ENCODE results near the gene RSBN1L. TPM values are rescaled to one million over a fixed set of nuclear protein-coding genes. Genes with fewer than 3 reads are reported as not detected.
A peak's percentile ranks its signal among the peaks of the same experiment; 100 is the strongest.

Gene RSBN1L
- total and polyA plus RNA-seq, 4 donors, result 7.3 to 53.2 (median 12.9) TPM

- TF ChIP-seq CTCF (IDR thresholded peaks at IDR 0.05; ENCODE audit: control extremely low read depth, extremely low read depth), result no peak
- no peak for DNase-seq
- Histone ChIP-seq H3K4me3 (no peak overlapping the region), H3K4me1 (ENCODE audit: control insufficient read depth in 5 of 5, insufficient read depth in 5 of 5, low read length in 5 of 5) (peaks cover 0 to 8% (median 3%) of the 10 kb centered on the region in 5 donors), H3K27ac (ENCODE audit: low read depth in 1 of 2, low read length in 1 of 2) (no peak overlapping the region), H3K36me3 (ENCODE audit: control insufficient read depth in 4 of 4, insufficient read depth in 4 of 4, low read length in 4 of 4) (peaks cover 0 to 8% (median 3%) of the 10 kb centered on the region in 4 donors), H3K9ac (ENCODE audit: insufficient read depth in 1 of 2, low read length in 2 of 2) (no peak overlapping the region), H3K9me3 (ENCODE audit: control insufficient read depth in 4 of 4, insufficient read depth in 3 of 4, low read length in 3 of 4) (no peaks in the 10 kb centered on the region), H3K27me3 (ENCODE audit: control insufficient read depth in 3 of 3, insufficient read depth in 3 of 3, low read length in 2 of 3) (no peaks in the 10 kb centered on the region)
- ATAC-seq (ENCODE audit: insufficient read depth, low FRiP score), result no peak
- WGBS, 2 donors, result 50 to 77% methylated on average over 2 of the region's 2 CpGs
Measured at GRCh38 chr7:77747178-77747577, 50.9 kb downstream of the RSBN1L start.

- Histone ChIP-seq H3K27me3 (ENCODE audit: control insufficient read depth in 3 of 3, insufficient read depth in 3 of 3, low read length in 2 of 3) (no peaks in the 10 kb centered on the region), H3K4me3 (no peak overlapping the region), H3K36me3 (ENCODE audit: control insufficient read depth in 4 of 4, insufficient read depth in 4 of 4, low read length in 4 of 4) (peaks cover 0 to 8% (median 3%) of the 10 kb centered on the region in 4 donors), H3K27ac (ENCODE audit: low read depth in 1 of 2, low read length in 1 of 2) (no peak overlapping the region), H3K4me1 (ENCODE audit: control insufficient read depth in 5 of 5, insufficient read depth in 5 of 5, low read length in 5 of 5) (peaks cover 0 to 8% (median 4%) of the 10 kb centered on the region in 5 donors), H3K9ac (ENCODE audit: insufficient read depth in 1 of 2, low read length in 2 of 2) (no peak overlapping the region), H3K9me3 (ENCODE audit: control insufficient read depth in 4 of 4, insufficient read depth in 3 of 4, low read length in 3 of 4) (no peaks in the 10 kb centered on the region)
- TF ChIP-seq CTCF (IDR thresholded peaks at IDR 0.05; ENCODE audit: control extremely low read depth, extremely low read depth), result no peak
- ATAC-seq (ENCODE audit: insufficient read depth, low FRiP score), result no peak
- DNase-seq, result no peak
- WGBS, 2 donors, result 40 to 51% methylated on average over 1 of the region's 1 CpG
Measured at GRCh38 chr7:77747718-77748117, 51.5 kb downstream of the RSBN1L start.

- no peak for TF ChIP-seq CTCF (IDR thresholded peaks at IDR 0.05; ENCODE audit: control extremely low read depth, extremely low read depth)
- H3K27ac ChIP-seq (ENCODE audit: low read depth in 1 of 2, low read length in 1 of 2), result no peak overlapping the region
- no peaks in the 10 kb centered on the region for H3K9me3 ChIP-seq (ENCODE audit: control insufficient read depth in 4 of 4, insufficient read depth in 3 of 4, low read length in 3 of 4)
- no peak overlapping the region for H3K4me3 ChIP-seq
- H3K36me3 ChIP-seq (ENCODE audit: control insufficient read depth in 4 of 4, insufficient read depth in 4 of 4, low read length in 4 of 4), result peaks cover 0 to 7% (median 2%) of the 10 kb centered on the region in 4 donors
- peaks cover 0 to 10% (median 4%) of the 10 kb centered on the region in 5 donors for H3K4me1 ChIP-seq (ENCODE audit: control insufficient read depth in 5 of 5, insufficient read depth in 5 of 5, low read length in 5 of 5)
- ATAC-seq (ENCODE audit: insufficient read depth, low FRiP score) (peak; percentile 47), DNase-seq (peak in 1 of 3 donors; percentile 26)
- H3K9ac ChIP-seq (ENCODE audit: insufficient read depth in 1 of 2, low read length in 2 of 2), result no peak overlapping the region
- WGBS, 2 donors, result 5 to 34% methylated on average over 2 of the region's 2 CpGs
- H3K27me3 ChIP-seq (ENCODE audit: control insufficient read depth in 3 of 3, insufficient read depth in 3 of 3, low read length in 2 of 3), result no peaks in the 10 kb centered on the region
Measured at GRCh38 chr7:77752016-77752415, 55.8 kb downstream of the RSBN1L start.

- peaks cover 0 to 10% (median 2%) of the 10 kb centered on the region in 5 donors for H3K4me1 ChIP-seq (ENCODE audit: control insufficient read depth in 5 of 5, insufficient read depth in 5 of 5, low read length in 5 of 5)
- no peak overlapping the region for H3K27ac ChIP-seq (ENCODE audit: low read depth in 1 of 2, low read length in 1 of 2)
- peak; percentile 37 for ATAC-seq (ENCODE audit: insufficient read depth, low FRiP score)
Measured at GRCh38 chr7:77753173-77753572, 56.9 kb downstream of the RSBN1L start.

More at GRCh38 chr7:77753173-77753572, 56.9 kb downstream of the RSBN1L start:
- Histone ChIP-seq H3K36me3 (ENCODE audit: control insufficient read depth in 4 of 4, insufficient read depth in 4 of 4, low read length in 4 of 4) (peaks cover 0 to 7% (median 2%) of the 10 kb centered on the region in 4 donors), H3K9me3 (ENCODE audit: control insufficient read depth in 4 of 4, insufficient read depth in 3 of 4, low read length in 3 of 4) (no peaks in the 10 kb centered on the region), H3K4me3 (no peak overlapping the region), H3K9ac (ENCODE audit: insufficient read depth in 1 of 2, low read length in 2 of 2) (no peak overlapping the region), H3K27me3 (ENCODE audit: control insufficient read depth in 3 of 3, insufficient read depth in 3 of 3, low read length in 2 of 3) (no peaks in the 10 kb centered on the region)
- TF ChIP-seq CTCF (IDR thresholded peaks at IDR 0.05; ENCODE audit: control extremely low read depth, extremely low read depth), result no peak
- 30 to 49% methylated on average over 1 of the region's 1 CpG for WGBS, 2 donors
- DNase-seq, result no peak
